Keratinocyte (primary cell): ENCODE data around the gene FAM180B. TPM values are rescaled to one million over a fixed set of nuclear protein-coding genes. Genes with fewer than 3 reads are reported as not detected.
"Not testable (repeated sequence)": the region's sequence is repeated elsewhere in the genome, so short reads cannot be mapped to it uniquely, and the experiment has no call there.

ENCODE experiments used
- DNase-seq: peaks from one replicate; pipeline ENCODE4 v3.0.0-alpha.2; 2011; ENCODE audit warnings: low read depth, missing footprints, low spot score
- FAIRE-seq: peaks from 2 replicates; lab custom pipeline; 2011; peaks lifted over from hg19 to GRCh38; lab: Jason Lieb, UNC
- H2AFZ ChIP-seq: 2 replicates; pipeline ENCODE4 v1.6.0; 2012; ENCODE audit warnings: low read length, control low read depth, inconsistent platforms; ENCODE audit not compliant: control insufficient read depth
- H3K27ac ChIP-seq: 2 replicates; pipeline ENCODE4 v1.5.1; 2011; ENCODE audit warnings: low read length; ENCODE audit not compliant: control insufficient read depth, insufficient read depth
- H3K27me3 ChIP-seq: 3 replicates; pipeline ENCODE4 v1.6.0; 2011; ENCODE audit warnings: low read length; ENCODE audit not compliant: control insufficient read depth, insufficient read depth; ENCODE audit errors: extremely low read depth
- H3K36me3 ChIP-seq, 2 experiments: 2 replicates in 1 of 2; 3 replicates in 1 of 2; pipeline ENCODE4 v1.5.1; 2011; ENCODE audit warnings: low read length in 2 of 2, mild to moderate bottlenecking in 1 of 2; ENCODE audit not compliant: control insufficient read depth in 2 of 2, insufficient read depth in 2 of 2; ENCODE audit errors: extremely low read depth in 1 of 2
- H3K4me1 ChIP-seq: 3 replicates; pipeline ENCODE4 v1.5.1; 2011; ENCODE audit warnings: low read length; ENCODE audit not compliant: control insufficient read depth, insufficient read depth; ENCODE audit errors: extremely low read depth
- H3K4me2 ChIP-seq: 3 replicates; pipeline ENCODE4 v1.6.0; 2011; ENCODE audit warnings: low read depth, low read length; ENCODE audit not compliant: control insufficient read depth, insufficient read depth; ENCODE audit errors: extremely low read depth
- H3K4me3 ChIP-seq, 3 experiments: fragments of 200-600 bp in 1 of 3; sonication (generic) in 1 of 3; 2 replicates in 2 of 3; 3 replicates in 1 of 3; pipeline ENCODE4 v1.5.1; 2011 to 2016; ENCODE audit warnings: low read length in 3 of 3, mild to moderate bottlenecking in 3 of 3, control low read depth in 2 of 3, inconsistent platforms in 1 of 3, low read depth in 1 of 3, mixed read lengths in 1 of 3, mixed run types in 1 of 3, moderate library complexity in 1 of 3; ENCODE audit not compliant: control insufficient read depth in 2 of 3, insufficient read depth in 2 of 3; ENCODE audit errors: extremely low read depth in 1 of 3
- H3K79me2 ChIP-seq: 2 replicates; pipeline ENCODE4 v1.6.0; 2012; ENCODE audit warnings: low read length; ENCODE audit not compliant: control insufficient read depth, insufficient read depth
- H3K9ac ChIP-seq: 3 replicates; pipeline ENCODE4 v1.6.0; 2011; ENCODE audit warnings: low read length; ENCODE audit not compliant: control insufficient read depth, insufficient read depth; ENCODE audit errors: extremely low read depth
- H3K9me1 ChIP-seq: 3 replicates; pipeline ENCODE4 v1.6.0; 2011; ENCODE audit warnings: low read length; ENCODE audit not compliant: control insufficient read depth, insufficient read depth; ENCODE audit errors: extremely low read depth
- H3K9me3 ChIP-seq: 2 replicates; pipeline ENCODE4 v1.5.1; 2012; ENCODE audit warnings: low read depth, low read length; ENCODE audit not compliant: control insufficient read depth
- H4K20me1 ChIP-seq: 3 replicates; pipeline ENCODE4 v1.6.0; 2011; ENCODE audit warnings: low read length; ENCODE audit not compliant: control insufficient read depth, insufficient read depth; ENCODE audit errors: extremely low read depth
- CTCF ChIP-seq, 3 experiments: IDR thresholded peaks in 1 of 3; conservative IDR thresholded peaks in 1 of 3; optimal IDR thresholded peaks in 1 of 3; 2 replicates in 2 of 3; 3 replicates in 1 of 3; pipeline versions ENCODE3 to v1.5.1; 2011; ENCODE audit warnings: low read length in 3 of 3, mild to moderate bottlenecking in 3 of 3, moderate library complexity in 2 of 3, control low read depth in 1 of 3, inconsistent platforms in 1 of 3; ENCODE audit not compliant: insufficient read depth in 2 of 3; ENCODE audit errors: extremely low read depth in 1 of 3
- EZH2 ChIP-seq: IDR thresholded peaks from one replicate; pipeline ENCODE4 v1.6.1; 2012; ENCODE audit warnings: inconsistent platforms, mild to moderate bottlenecking, low read length, moderate library complexity
- dilution Hi-C: fragments of 300-500 bp; cut with MboI; formaldehyde crosslinking; loops from one replicate; pipeline ENCODE4 v1.7.0; 2020; ENCODE audit warnings: low sequenced_read_pairs; ENCODE audit not compliant: extremely low pct_ligation_motif_present
- polyA plus RNA-seq, 5 experiments: library from polyadenylated mRNA; depleted of rRNA in 3 of 5; stranded (reverse) in 3 of 5; stranded (forward) in 1 of 5; unstranded in 1 of 5; fragments of >200 nt; gene quantifications; 1 replicate in 1 of 5; 2 replicates in 3 of 5; 3 replicates in 1 of 5; pipeline versions ENCODE4 v1.2.1 to v1.2.3, GENCODE V29; 2011 to 2012; ENCODE audit warnings: missing spikeins in 2 of 5, low read depth in 1 of 5, low replicate concordance in 1 of 5

The FAM180B gene
- polyA plus RNA-seq, 1 donor (not counting 4 experiments of a cell fraction or from before 2014, with no cell fraction given) = not detected

- H3K27ac ChIP-seq = peak overlapping the region; percentile 96
These were observed 33.1 kb upstream of the FAM180B start for GRCh38 chr11:47553406-47553743.

GRCh38 chr11:47557004-47557403 lies 29.5 kb upstream of the FAM180B start:
- H3K4me2 ChIP-seq, H3K9me1 ChIP-seq, H3K36me3 ChIP-seq, H3K79me2 ChIP-seq, H3K9ac ChIP-seq, dilution Hi-C loops, H3K4me1 ChIP-seq, DNase-seq, H3K4me3 ChIP-seq, H3K27me3 ChIP-seq, H3K27ac ChIP-seq, FAIRE-seq, H2AFZ ChIP-seq, H3K9me3 ChIP-seq, H4K20me1 ChIP-seq: not testable (repeated sequence)

More at GRCh38 chr11:47553406-47553743, 33.1 kb upstream of the FAM180B start:
- H3K4me1 ChIP-seq = peaks cover 21% of the 10 kb centered on the region
- H3K9ac ChIP-seq = peak overlapping the region; percentile 43
- peak overlapping the region; percentile 60 for H3K4me2 ChIP-seq
- dilution Hi-C loops = no loop called here
- no peaks in the 10 kb centered on the region for H3K36me3 ChIP-seq
- H2AFZ ChIP-seq = peak overlapping the region; percentile 56
- no peaks in the 10 kb centered on the region for H3K27me3 ChIP-seq
- peak overlapping the region; percentile 60 to 97 (median 89) for H3K4me3 ChIP-seq
- H3K9me3 ChIP-seq = no peaks in the 10 kb centered on the region
- H4K20me1 ChIP-seq = no peaks in the 10 kb centered on the region
- FAIRE-seq = no peak
- no peak for DNase-seq
- TF ChIP-seq EZH2 (no peak), CTCF (optimal IDR thresholded peaks at IDR 0.05 in 1 of 3, IDR thresholded peaks at IDR 0.05 in 1 of 3, conservative IDR thresholded peaks at IDR 0.05 in 1 of 3; ENCODE audit: extremely low read depth in 1 of 3, insufficient read depth in 2 of 3, low read length in 3 of 3) (no peak)
- H3K79me2 ChIP-seq = peaks cover 44% of the 10 kb centered on the region
- H3K9me1 ChIP-seq = no peaks in the 10 kb centered on the region

GRCh38 chr11:47558695-47559094 lies 27.8 kb upstream of the FAM180B start:
- DNase-seq (no peak), FAIRE-seq (no peak)
- Histone ChIP-seq H3K4me3 (no peak overlapping the region), H3K4me2 (no peak overlapping the region), H3K9me3 (no peaks in the 10 kb centered on the region), H3K4me1 (peaks cover under 1% of the 10 kb centered on the region), H4K20me1 (no peaks in the 10 kb centered on the region), H3K27me3 (no peaks in the 10 kb centered on the region), H2AFZ (no peak overlapping the region), H3K9ac (no peak overlapping the region), H3K36me3 (no peaks in the 10 kb centered on the region), H3K9me1 (no peaks in the 10 kb centered on the region), H3K79me2 (no peaks in the 10 kb centered on the region), H3K27ac (no peak overlapping the region)
- dilution Hi-C loops = no loop called here
- TF ChIP-seq CTCF (optimal IDR thresholded peaks at IDR 0.05 in 1 of 3, IDR thresholded peaks at IDR 0.05 in 1 of 3, conservative IDR thresholded peaks at IDR 0.05 in 1 of 3; ENCODE audit: extremely low read depth in 1 of 3, insufficient read depth in 2 of 3, low read length in 3 of 3) = no peak
- no peak for TF ChIP-seq EZH2
